Esophagus muscularis mucosa (tissue), 3 donors: ENCODE data around the gene TOE1.

Experiments
- POLR2A ChIP-seq: fragments of 450-650 bp; IDR thresholded peaks from one replicate; pipeline ENCODE4 v1.6.1; 2017; ENCODE audit warnings: antibody characterized with exemption, moderate library complexity, mild to moderate bottlenecking, low read depth
- POLR2AphosphoS5 ChIP-seq, 2 donors: sonication (generic); formaldehyde crosslinking; IDR thresholded peaks; one replicate each; pipeline ENCODE4 v1.6.1; 2017; ENCODE audit warnings: antibody characterized with exemption in 2 of 2
- TF ChIP-seq, protein P1 (sequence below), 3 experiments: fragments of 200-600 bp in 2 of 3; fragments of 450-650 bp in 1 of 3; sonication (generic) in 2 of 3; IDR thresholded peaks; one replicate each; pipeline ENCODE4 v1.5.1; 2017 to 2019; ENCODE audit warnings: antibody characterized with exemption in 3 of 3, mild to moderate bottlenecking in 2 of 3, moderate library complexity in 1 of 3

DNA sequence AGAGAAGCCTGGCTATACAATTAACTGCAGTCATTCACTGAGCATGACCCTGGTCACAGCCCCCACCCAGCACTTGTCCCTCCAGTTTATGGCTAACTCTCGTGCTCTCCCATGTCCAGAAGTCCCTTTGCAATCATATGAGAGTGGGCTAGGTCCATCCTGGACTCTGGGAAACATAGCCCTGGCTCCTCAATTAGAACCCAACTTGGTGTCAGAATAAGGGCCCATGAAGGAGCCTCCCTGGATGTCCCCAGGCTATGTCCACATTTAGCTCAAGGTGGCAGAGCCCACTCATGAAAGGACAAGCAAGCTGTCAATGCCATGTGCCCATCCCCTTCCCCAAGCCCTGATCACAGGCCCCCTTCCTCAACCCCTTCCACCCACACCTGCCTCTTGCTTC is 40.7 kb upstream of the TOE1 start:
- TF ChIP-seq, protein P1, sequence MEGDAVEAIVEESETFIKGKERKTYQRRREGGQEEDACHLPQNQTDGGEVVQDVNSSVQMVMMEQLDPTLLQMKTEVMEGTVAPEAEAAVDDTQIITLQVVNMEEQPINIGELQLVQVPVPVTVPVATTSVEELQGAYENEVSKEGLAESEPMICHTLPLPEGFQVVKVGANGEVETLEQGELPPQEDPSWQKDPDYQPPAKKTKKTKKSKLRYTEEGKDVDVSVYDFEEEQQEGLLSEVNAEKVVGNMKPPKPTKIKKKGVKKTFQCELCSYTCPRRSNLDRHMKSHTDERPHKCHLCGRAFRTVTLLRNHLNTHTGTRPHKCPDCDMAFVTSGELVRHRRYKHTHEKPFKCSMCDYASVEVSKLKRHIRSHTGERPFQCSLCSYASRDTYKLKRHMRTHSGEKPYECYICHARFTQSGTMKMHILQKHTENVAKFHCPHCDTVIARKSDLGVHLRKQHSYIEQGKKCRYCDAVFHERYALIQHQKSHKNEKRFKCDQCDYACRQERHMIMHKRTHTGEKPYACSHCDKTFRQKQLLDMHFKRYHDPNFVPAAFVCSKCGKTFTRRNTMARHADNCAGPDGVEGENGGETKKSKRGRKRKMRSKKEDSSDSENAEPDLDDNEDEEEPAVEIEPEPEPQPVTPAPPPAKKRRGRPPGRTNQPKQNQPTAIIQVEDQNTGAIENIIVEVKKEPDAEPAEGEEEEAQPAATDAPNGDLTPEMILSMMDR (IDR thresholded peaks at IDR 0.05), result no peak
- TF ChIP-seq POLR2A (no peak), POLR2AphosphoS5 (IDR thresholded peaks at IDR 0.05) (no peak)
